ENCODE measurements around the gene SDHC. TPM values are rescaled to one million over a fixed set of nuclear protein-coding genes. Genes with fewer than 3 reads are reported as not detected.

Gene SDHC
- polyA plus RNA-seq, 2 of the 4 experiments (the other 2 are of a cell fraction): 296 to 323 TPM

- 49% methylated on average over 3 of the region's 3 CpGs for WGBS (ENCODE audit: missing lambda C conversion rate)
- no peak for FAIRE-seq
- TF ChIP-seq NFE2L2 (conservative IDR thresholded peaks at IDR 0.05; ENCODE audit: low read length) (no peak), JUN (IDR thresholded peaks at IDR 0.05) (no peak), ZC3H11A (IDR thresholded peaks at IDR 0.05) (no peak), KDM5A (IDR thresholded peaks at IDR 0.05) (no peak), FOSB (CRISPR knock-in tag; IDR thresholded peaks at IDR 0.05) (no peak), TFCP2L1 (CRISPR knock-in tag; IDR thresholded peaks at IDR 0.05) (no peak)
- ChIA-PET CTCF (interaction anchor here (1.6 to 1.9 kb wide), 3 partner anchors 15 to 25 kb away, joined by 3 to 5 read pairs (median 4); no protein-coding TSS in a partner anchor), POLR2A (no interaction called here)
- DNase-seq (ENCODE audit: low read depth in 1 of 2, low spot score in 1 of 2): no peak
- Histone ChIP-seq H3K4me3 (no peak overlapping the region), H3K4me2 (no peak overlapping the region), H3K9me3 (no peaks in the 10 kb centered on the region), H3K4me1 (no peaks in the 10 kb centered on the region), H3K27ac (no peak overlapping the region)
- ATAC-seq: no peak
Measured at GRCh38 chr1:161274874-161275273, 39.3 kb upstream of the SDHC start.

- ChIA-PET CTCF (interaction anchor here (0.7 to 2.0 kb wide), 5 partner anchors 8 to 99 kb away, joined by 3 to 7 read pairs (median 4); no protein-coding TSS in a partner anchor), POLR2A (no interaction called here)
- TF ChIP-seq NFE2L2 (conservative IDR thresholded peaks at IDR 0.05; ENCODE audit: low read length) (no peak), FOSL2 (IDR thresholded peaks at IDR 0.05) (no peak), FOSL2 (CRISPR knock-in tag; IDR thresholded peaks at IDR 0.05) (no peak), ELK1 (IDR thresholded peaks at IDR 0.05; ENCODE audit: low read depth, low read length) (no peak), ZFP36 (IDR thresholded peaks at IDR 0.05; ENCODE audit: borderline replicate concordance, partially characterized antibody) (no peak), CTCF (IDR thresholded peaks at IDR 0.05) (no peak), NR3C1 (IDR thresholded peaks at IDR 0.05) (no peak), E2F6 (IDR thresholded peaks at IDR 0.05; ENCODE audit: borderline replicate concordance, low read depth) (no peak), ZNF302 (CRISPR knock-in tag; IDR thresholded peaks at IDR 0.05) (no peak)
- Histone ChIP-seq H3K27ac (no peak overlapping the region), H3K4me1 (no peaks in the 10 kb centered on the region), H3K9me3 (no peaks in the 10 kb centered on the region), H3K4me3 (no peak overlapping the region), H3K4me2 (no peak overlapping the region)
- FAIRE-seq: no peak
- ATAC-seq: no peak
- 61% methylated on average over 1 of the region's 1 CpG for WGBS (ENCODE audit: missing lambda C conversion rate)
- no peak for DNase-seq (ENCODE audit: low read depth in 1 of 2, low spot score in 1 of 2)
Measured at GRCh38 chr1:161282991-161283390, 31.2 kb upstream of the SDHC start.

- no peak for DNase-seq (ENCODE audit: low read depth in 1 of 2, low spot score in 1 of 2)
- Histone ChIP-seq H3K4me1 (no peaks in the 10 kb centered on the region), H3K27ac (no peak overlapping the region), H3K4me2 (no peak overlapping the region), H3K4me3 (no peak overlapping the region), H3K9me3 (no peaks in the 10 kb centered on the region)
- TF ChIP-seq ESRRA (IDR thresholded peaks at IDR 0.05; ENCODE audit: borderline replicate concordance, low read length): no peak
- TF ChIP-seq POLR2AphosphoS2 (conservative IDR thresholded peaks at IDR 0.05; ENCODE audit: low read length): no peak
- TF ChIP-seq EHF (CRISPR knock-in tag; IDR thresholded peaks at IDR 0.05): no peak
- TF ChIP-seq PHF8 (IDR thresholded peaks at IDR 0.05; ENCODE audit: borderline replicate concordance, low read depth): no peak
- no peak for TF ChIP-seq HOXB5 (CRISPR knock-in tag; IDR thresholded peaks at IDR 0.05)
- ChIA-PET CTCF (interaction anchor here (0.6 kb wide), 3 partner anchors 14 to 1484 kb away, joined by 3 to 4 read pairs (median 3); no protein-coding TSS in a partner anchor), POLR2A (no interaction called here)
- 51% methylated on average over 2 of the region's 2 CpGs for WGBS (ENCODE audit: missing lambda C conversion rate)
- FAIRE-seq: no peak
- peak; percentile 75 to 76; a peak in 5 of 6 replicates for ATAC-seq
Measured at GRCh38 chr1:161285113-161285512, 29.1 kb upstream of the SDHC start.

Data from A549 (cell line).